WERI-Rb-1 (cell line): ENCODE results near the gene RFT1.
A peak's percentile ranks its signal among the peaks of the same experiment; 100 is the strongest.

Experiments used
- DNase-seq: peaks from one replicate; pipeline ENCODE4 v3.0.0-alpha.2; 2020
- H3K27ac ChIP-seq: fragments of 250-450 bp; sonication (Bioruptor Pico); 2 replicates; pipeline ENCODE4 v1.5.1; 2020; ENCODE audit warnings: mild to moderate bottlenecking, moderate library complexity
- H3K27me3 ChIP-seq: fragments of 250-450 bp; sonication (Bioruptor Pico); 2 replicates; pipeline ENCODE4 v1.5.1; 2021; ENCODE audit warnings: mild to moderate bottlenecking, low read depth, moderate library complexity; ENCODE audit not compliant: insufficient read depth, severe bottlenecking
- H3K36me3 ChIP-seq: fragments of 250-450 bp; sonication (Bioruptor Pico); 2 replicates; pipeline ENCODE4 v1.5.1; 2020; ENCODE audit warnings: mild to moderate bottlenecking, moderate library complexity
- H3K4me3 ChIP-seq: 2 replicates; pipeline ENCODE4 v1.5.1; 2011; ENCODE audit warnings: low read depth, mild to moderate bottlenecking, control low read depth, low read length
- H3K9me3 ChIP-seq: fragments of 250-450 bp; sonication (Bioruptor Pico); 2 replicates; pipeline ENCODE4 v1.5.1; 2021; ENCODE audit warnings: mild to moderate bottlenecking, moderate library complexity; ENCODE audit not compliant: severe bottlenecking
- TF ChIP-seq, protein P1 (sequence below): IDR thresholded peaks from 2 replicates; pipeline ENCODE4 v1.5.1; 2011; ENCODE audit warnings: low read depth, mild to moderate bottlenecking, control low read depth, inconsistent platforms, low read length

RFT1 gene

DNA sequence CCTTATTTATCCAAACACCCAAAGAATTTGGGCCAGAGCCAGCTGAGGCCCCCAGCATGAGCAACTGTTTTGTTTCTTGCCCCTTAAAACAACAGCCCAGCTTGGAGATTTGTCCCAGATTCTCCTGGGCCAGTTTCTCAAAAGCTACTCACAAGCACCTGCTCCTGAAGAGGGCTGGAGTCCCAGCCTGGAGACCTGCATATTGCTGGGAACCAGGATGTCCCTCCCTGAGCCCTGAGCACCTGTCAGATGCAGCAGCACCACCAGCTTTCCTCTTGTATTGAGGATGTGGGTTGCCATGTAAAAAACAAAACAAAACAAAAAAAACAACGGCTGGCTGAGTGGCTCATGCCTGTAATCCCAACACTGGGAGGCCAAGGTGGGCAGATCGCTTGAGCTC lies 7.0 kb upstream of the RFT1 start:
- Histone ChIP-seq H3K4me3 (no peak overlapping the region), H3K27ac (no peak overlapping the region), H3K9me3 (no peaks in the 10 kb centered on the region), H3K27me3 (no peaks in the 10 kb centered on the region), H3K36me3 (no peaks in the 10 kb centered on the region)
- TF ChIP-seq, protein P1, sequence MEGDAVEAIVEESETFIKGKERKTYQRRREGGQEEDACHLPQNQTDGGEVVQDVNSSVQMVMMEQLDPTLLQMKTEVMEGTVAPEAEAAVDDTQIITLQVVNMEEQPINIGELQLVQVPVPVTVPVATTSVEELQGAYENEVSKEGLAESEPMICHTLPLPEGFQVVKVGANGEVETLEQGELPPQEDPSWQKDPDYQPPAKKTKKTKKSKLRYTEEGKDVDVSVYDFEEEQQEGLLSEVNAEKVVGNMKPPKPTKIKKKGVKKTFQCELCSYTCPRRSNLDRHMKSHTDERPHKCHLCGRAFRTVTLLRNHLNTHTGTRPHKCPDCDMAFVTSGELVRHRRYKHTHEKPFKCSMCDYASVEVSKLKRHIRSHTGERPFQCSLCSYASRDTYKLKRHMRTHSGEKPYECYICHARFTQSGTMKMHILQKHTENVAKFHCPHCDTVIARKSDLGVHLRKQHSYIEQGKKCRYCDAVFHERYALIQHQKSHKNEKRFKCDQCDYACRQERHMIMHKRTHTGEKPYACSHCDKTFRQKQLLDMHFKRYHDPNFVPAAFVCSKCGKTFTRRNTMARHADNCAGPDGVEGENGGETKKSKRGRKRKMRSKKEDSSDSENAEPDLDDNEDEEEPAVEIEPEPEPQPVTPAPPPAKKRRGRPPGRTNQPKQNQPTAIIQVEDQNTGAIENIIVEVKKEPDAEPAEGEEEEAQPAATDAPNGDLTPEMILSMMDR, result no peak
- no peak for DNase-seq

DNA sequence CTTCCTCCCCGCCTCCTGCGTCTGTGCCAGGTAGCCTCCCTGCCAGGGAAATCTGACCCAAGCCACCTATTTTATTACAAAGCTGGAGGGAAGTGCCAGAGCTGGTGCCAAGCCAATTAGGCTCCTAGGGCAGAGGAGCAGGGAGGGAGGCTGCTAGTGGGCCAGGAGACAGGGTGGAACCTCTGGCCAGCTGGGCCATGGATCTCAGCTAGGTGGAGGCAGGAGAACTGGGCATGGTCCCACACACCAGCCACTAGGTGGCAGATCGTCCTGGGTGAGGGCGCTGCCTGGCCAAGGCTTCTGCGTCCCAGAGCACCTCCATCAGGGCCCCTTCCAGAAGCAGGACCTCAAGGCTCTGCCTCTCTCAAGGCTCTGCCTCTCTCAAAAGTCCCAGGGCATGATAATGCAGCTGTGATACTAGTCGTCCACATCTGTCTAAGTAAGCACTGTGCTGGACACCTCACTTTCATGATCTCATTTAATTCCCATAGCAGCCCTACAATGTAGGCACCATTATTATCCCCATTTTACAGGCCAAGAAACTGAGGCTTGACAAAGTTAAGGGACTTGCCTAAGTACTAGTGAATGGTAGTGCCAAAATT lies 4.5 kb upstream of the RFT1 start:
- H3K27me3 ChIP-seq, result no peaks in the 10 kb centered on the region
- no peaks in the 10 kb centered on the region for H3K9me3 ChIP-seq
- H3K36me3 ChIP-seq, result no peaks in the 10 kb centered on the region
- H3K4me3 ChIP-seq, result no peak overlapping the region
- TF ChIP-seq, protein P1, result peak; percentile 98
- peak; percentile 81 for DNase-seq
- H3K27ac ChIP-seq, result no peak overlapping the region

DNA sequence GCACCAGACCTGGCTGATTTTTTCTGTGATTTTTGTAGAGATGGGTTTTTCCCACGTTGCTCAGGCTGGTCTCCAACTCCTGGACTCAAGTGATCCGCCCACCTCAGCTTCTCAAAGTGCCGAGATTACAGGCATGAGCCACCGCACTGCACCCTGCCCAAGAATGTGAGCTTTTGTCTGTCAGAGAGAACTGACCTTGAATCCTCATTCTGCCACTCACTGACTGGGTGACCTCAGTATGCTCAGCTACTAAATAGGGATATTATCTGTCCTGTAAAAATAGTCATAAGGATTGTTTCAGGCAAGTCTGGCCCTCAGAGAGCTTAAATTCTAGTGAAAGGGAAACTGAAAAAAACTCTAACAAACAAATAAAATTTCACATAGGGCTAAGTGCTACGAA lies 2.1 kb upstream of the RFT1 start:
- no peaks in the 10 kb centered on the region for H3K27me3 ChIP-seq
- H3K27ac ChIP-seq, result no peak overlapping the region
- H3K9me3 ChIP-seq, result no peaks in the 10 kb centered on the region
- no peaks in the 10 kb centered on the region for H3K36me3 ChIP-seq
- H3K4me3 ChIP-seq, result no peak overlapping the region
- TF ChIP-seq, protein P1, result no peak
- no peak for DNase-seq

DNA sequence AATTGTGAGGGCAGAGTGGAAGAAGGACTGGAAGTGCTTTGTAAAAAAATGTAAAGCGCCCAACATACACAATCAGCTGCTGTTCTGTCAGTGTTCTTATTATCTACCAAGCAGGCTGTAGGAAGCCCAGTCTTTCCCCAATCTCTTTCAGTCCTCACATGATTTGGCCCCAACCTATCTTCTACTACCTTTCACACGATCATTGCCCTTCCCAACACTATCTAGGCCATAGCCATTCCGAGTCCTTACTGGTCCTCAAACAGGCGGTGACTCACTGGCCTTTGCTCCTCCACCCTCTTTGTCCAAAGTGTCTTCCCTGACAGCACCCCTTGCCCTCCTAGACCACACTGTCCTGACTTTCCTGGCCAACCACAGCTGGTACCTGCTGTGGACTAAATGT lies 861 bp upstream of the RFT1 start:
- Histone ChIP-seq H3K4me3 (peak overlapping the region; percentile 84; the same call in 1 of the 2 replicates), H3K27ac (peak overlapping the region; percentile 77; the same call in 1 of the 2 replicates), H3K9me3 (no peaks in the 10 kb centered on the region), H3K36me3 (no peaks in the 10 kb centered on the region), H3K27me3 (no peaks in the 10 kb centered on the region)
- no peak for DNase-seq
- TF ChIP-seq, protein P1, result no peak

DNA sequence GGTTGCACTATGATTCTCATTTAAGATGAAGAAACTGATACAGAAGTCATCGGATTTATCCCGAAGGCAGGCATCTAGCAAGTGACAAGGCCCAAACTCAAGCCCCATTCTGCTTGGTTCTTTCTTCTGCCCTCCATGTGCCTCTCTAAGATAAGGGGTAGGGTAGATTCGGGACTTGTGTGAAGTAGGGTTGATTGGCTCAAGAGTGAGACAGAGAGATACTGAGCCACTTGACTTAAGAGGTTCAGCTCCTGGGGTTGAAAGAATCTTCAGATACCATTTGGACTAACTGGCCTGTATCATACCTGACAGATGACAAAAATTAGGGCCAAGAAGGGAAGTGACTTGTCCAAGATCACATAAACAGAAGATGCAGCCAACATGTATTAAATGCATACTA lies 891 bp downstream of the RFT1 start:
- Histone ChIP-seq H3K36me3 (no peaks in the 10 kb centered on the region; the same call in 1 of the 2 replicates), H3K4me3 (peak overlapping the region; percentile 84), H3K9me3 (no peaks in the 10 kb centered on the region), H3K27ac (no peak overlapping the region; the same call in 1 of the 2 replicates), H3K27me3 (no peaks in the 10 kb centered on the region)
- TF ChIP-seq, protein P1, result no peak
- DNase-seq, result no peak

DNA sequence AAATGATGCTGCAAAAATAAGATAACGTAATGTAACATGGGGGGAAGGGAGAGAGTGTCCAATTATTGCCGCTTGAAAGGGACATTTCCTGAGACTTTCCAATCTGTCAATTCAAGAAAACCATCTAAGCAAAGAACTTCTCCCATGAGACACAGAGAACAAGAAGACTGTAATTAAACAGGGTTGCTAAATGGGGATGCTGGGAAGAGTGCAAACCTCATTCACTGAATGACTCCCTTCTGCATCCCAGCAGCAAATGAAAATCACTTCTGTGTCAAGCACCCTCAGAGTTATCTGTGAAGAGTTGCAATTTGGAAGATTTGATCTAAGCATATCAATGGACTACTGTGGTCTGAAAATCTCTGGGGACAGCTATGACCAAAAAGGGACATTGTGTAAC lies 3.6 kb downstream of the RFT1 start:
- no peak overlapping the region for H3K27ac ChIP-seq
- no peaks in the 10 kb centered on the region for H3K9me3 ChIP-seq
- H3K4me3 ChIP-seq, result no peak overlapping the region
- DNase-seq, result no peak
- TF ChIP-seq, protein P1, result no peak
- peaks cover 21% of the 10 kb centered on the region for H3K36me3 ChIP-seq
- H3K27me3 ChIP-seq, result no peaks in the 10 kb centered on the region
